BLaER1 treated with 17β-estradiol and CSF1 and Interleukin-3, amounts not matched to agents 10 nM and 100 nM (cell line): Measurements from ENCODE around the gene CHAC1.
"Not testable (repeated sequence)": the region's sequence is repeated elsewhere in the genome, so short reads cannot be mapped to it uniquely, and the experiment has no call there.

Experiments
- H3K27ac ChIP-seq, 11 experiments: shearing (Covaris generic); formaldehyde crosslinking; 2 replicates each; pipeline ENCODE4 v1.8.1; 2022
- H3K27me3 ChIP-seq, 11 experiments: shearing (Covaris generic); formaldehyde crosslinking; 2 replicates each; pipeline ENCODE4 v1.8.1; 2022
- H3K36me3 ChIP-seq, 11 experiments: shearing (Covaris generic); formaldehyde crosslinking; 2 replicates each; pipeline ENCODE4 v1.8.1; 2022
- H3K4me1 ChIP-seq, 10 experiments: shearing (Covaris generic); formaldehyde crosslinking; 2 replicates each; pipeline ENCODE4 v1.8.1; 2022
- H3K4me2 ChIP-seq, 11 experiments: shearing (Covaris generic); formaldehyde crosslinking; 2 replicates each; pipeline ENCODE4 v1.8.1; 2022
- H3K4me3 ChIP-seq, 10 experiments: shearing (Covaris generic); formaldehyde crosslinking; 2 replicates each; pipeline ENCODE4 v1.8.1; 2022
- H3K9ac ChIP-seq, 11 experiments: shearing (Covaris generic); formaldehyde crosslinking; 2 replicates each; pipeline ENCODE4 v1.8.1; 2022
- H3K9me3 ChIP-seq, 11 experiments: shearing (Covaris generic); formaldehyde crosslinking; replicated peaks in 1 of 11; 2 replicates each; pipeline ENCODE4 v1.8.1; 2022
- H4K20me1 ChIP-seq, 11 experiments: shearing (Covaris generic); formaldehyde crosslinking; 2 replicates each; pipeline ENCODE4 v1.8.1; 2022
- Cebpa-rat ChIP-seq, 11 experiments: shearing (Covaris generic); IDR thresholded peaks; 2 replicates each; pipeline ENCODE4 v1.8.1; 2022

CHAC1 gene

GRCh38 chr15:40958723-40959122 lies 5.5 kb downstream of the CHAC1 start:
- no peak for TF ChIP-seq Cebpa-rat (IDR thresholded peaks at IDR 0.05)

GRCh38 chr15:40959331-40960141 lies 6.3 kb downstream of the CHAC1 start:
- no peak for TF ChIP-seq Cebpa-rat (IDR thresholded peaks at IDR 0.05)
- Histone ChIP-seq H3K9me3 (peaks cover 0 to 5% (median 0%) of the 10 kb centered on the region in 11 experiments; a peak in 1 of 22 replicates), H3K36me3 (peaks cover 15 to 30% (median 22%) of the 10 kb centered on the region in 11 experiments; a peak in 21 of 22 replicates), H3K4me2 (peak overlapping the region in 4 of 11 experiments; percentile 3 to 48 (median 18); a peak in 3 of 22 replicates), H4K20me1 (peaks cover 0 to 55% (median 30%) of the 10 kb centered on the region in 11 experiments; a peak in 14 of 22 replicates), H3K27me3 (no peaks in the 10 kb centered on the region), H3K4me1 (peaks cover 26 to 67% (median 41%) of the 10 kb centered on the region in 10 experiments), H3K9ac (peak overlapping the region in 1 of 11 experiments; percentile 62; a peak in 1 of 22 replicates), H3K27ac (no peak overlapping the region), H3K4me3 (no peak overlapping the region)

More at GRCh38 chr15:40958723-40959122, 5.5 kb downstream of the CHAC1 start:
- H3K27ac ChIP-seq, result peak overlapping the region in 1 of 11 experiments; percentile 15; a peak in 2 of 22 replicates
- peaks cover 15 to 33% (median 22%) of the 10 kb centered on the region in 11 experiments; a peak in 21 of 22 replicates for H3K36me3 ChIP-seq
- no peaks in the 10 kb centered on the region for H3K27me3 ChIP-seq
- peak overlapping the region in 4 of 11 experiments; percentile 3 to 97 (median 51); a peak in 5 of 22 replicates for H3K4me2 ChIP-seq
- 0 out of 22 replicates have a peak overlapping the region, but pooled peaks of 1 of the 11 experiments have one; percentile 16 for H3K9ac ChIP-seq
- peaks cover 0 to 5% (median 0%) of the 10 kb centered on the region in 11 experiments; a peak in 1 of 22 replicates for H3K9me3 ChIP-seq
- no peak overlapping the region for H3K4me3 ChIP-seq
- peaks cover 34 to 75% (median 49%) of the 10 kb centered on the region in 10 experiments for H3K4me1 ChIP-seq
- H4K20me1 ChIP-seq, result peaks cover 0 to 63% (median 30%) of the 10 kb centered on the region in 11 experiments; a peak in 14 of 22 replicates

DNA sequence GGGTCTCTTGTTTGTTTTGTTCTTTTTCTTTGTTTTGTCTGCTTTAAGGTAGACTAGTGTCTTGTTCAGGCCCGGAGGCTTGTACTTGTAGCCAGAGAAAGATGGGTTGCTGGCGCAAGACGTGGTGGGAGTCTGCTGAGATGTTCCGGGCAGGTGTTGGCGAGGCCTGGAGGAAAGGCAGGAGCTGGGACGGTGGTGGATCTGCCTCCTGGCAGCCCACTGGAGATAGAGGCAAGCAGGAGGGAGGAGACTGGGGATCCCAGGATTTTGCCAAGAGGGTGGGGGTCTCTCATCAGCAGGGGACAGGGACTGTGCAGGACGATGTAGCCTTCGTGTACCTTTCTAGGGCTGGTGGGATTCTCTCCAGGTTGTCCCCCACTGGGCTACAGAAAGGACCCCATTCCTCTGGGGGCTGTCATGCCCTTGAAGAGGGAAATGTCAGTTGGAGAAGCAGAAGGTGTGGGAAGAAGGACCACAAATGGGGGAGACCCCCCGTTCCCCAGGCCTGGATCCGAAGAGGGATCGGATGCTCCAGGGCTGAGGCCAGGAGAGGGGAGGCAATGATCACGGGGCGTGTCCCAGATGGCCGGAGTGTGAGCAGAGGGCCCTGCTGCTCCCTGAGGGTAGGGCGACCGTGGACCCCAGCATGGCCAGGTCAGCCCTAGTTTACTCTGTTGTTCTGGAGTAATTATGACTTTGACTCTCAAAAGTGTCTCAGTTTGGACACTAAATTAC lies 7.0 kb downstream of the CHAC1 start:
- Histone ChIP-seq H3K4me1 (peaks cover 18 to 64% (median 33%) of the 10 kb centered on the region in 10 experiments), H3K36me3 (peaks cover 12 to 22% (median 16%) of the 10 kb centered on the region in 11 experiments; a peak in 21 of 22 replicates), H3K4me2 (peak overlapping the region in 3 of 11 experiments; percentile 40 to 48 (median 43); a peak in 6 of 22 replicates), H3K4me3 (no peak overlapping the region), H3K27ac (peak overlapping the region in 3 of 11 experiments; percentile 1 to 25 (median 14); a peak in 4 of 22 replicates), H3K9me3 (peaks cover 0 to 5% (median 0%) of the 10 kb centered on the region in 11 experiments; a peak in 1 of 22 replicates), H3K9ac (peak overlapping the region in 3 of 11 experiments; percentile 35 to 62 (median 40); a peak in 4 of 22 replicates), H3K27me3 (no peaks in the 10 kb centered on the region), H4K20me1 (peaks cover 0 to 47% (median 27%) of the 10 kb centered on the region in 11 experiments; a peak in 14 of 22 replicates)
- TF ChIP-seq Cebpa-rat (IDR thresholded peaks at IDR 0.05), result no peak

GRCh38 chr15:40960925-40961324 lies 7.7 kb downstream of the CHAC1 start:
- peak overlapping the region in 3 of 11 experiments; percentile 40 to 48 (median 43); a peak in 6 of 22 replicates for H3K4me2 ChIP-seq
- H3K9me3 ChIP-seq, result peaks cover 0 to 5% (median 0%) of the 10 kb centered on the region in 11 experiments; a peak in 1 of 22 replicates
- peaks cover 6 to 16% (median 10%) of the 10 kb centered on the region in 11 experiments; a peak in 20 of 22 replicates for H3K36me3 ChIP-seq
- peaks cover 0 to 41% (median 20%) of the 10 kb centered on the region in 11 experiments; a peak in 14 of 22 replicates for H4K20me1 ChIP-seq
- no peaks in the 10 kb centered on the region for H3K27me3 ChIP-seq
- no peak overlapping the region for H3K4me3 ChIP-seq
- peaks cover 12 to 62% (median 28%) of the 10 kb centered on the region in 10 experiments for H3K4me1 ChIP-seq
- peak overlapping the region in 3 of 11 experiments; percentile 35 to 62 (median 40); a peak in 4 of 22 replicates for H3K9ac ChIP-seq
- no peak for TF ChIP-seq Cebpa-rat (IDR thresholded peaks at IDR 0.05)
- H3K27ac ChIP-seq, result peak overlapping the region in 3 of 11 experiments; percentile 1 to 25 (median 14); a peak in 3 of 22 replicates

GRCh38 chr15:40961740-40962139 lies 8.5 kb downstream of the CHAC1 start:
- H3K36me3 ChIP-seq, H3K9ac ChIP-seq, H3K4me3 ChIP-seq, H3K9me3 ChIP-seq, H3K27me3 ChIP-seq, H3K4me2 ChIP-seq, H3K27ac ChIP-seq: not testable (repeated sequence)
- Histone ChIP-seq H3K4me1 (peaks cover 12 to 59% (median 27%) of the 10 kb centered on the region in 10 experiments; a peak in 19 of 20 replicates), H4K20me1 (peaks cover 0 to 33% (median 12%) of the 10 kb centered on the region in 11 experiments; a peak in 11 of 22 replicates)

DNA sequence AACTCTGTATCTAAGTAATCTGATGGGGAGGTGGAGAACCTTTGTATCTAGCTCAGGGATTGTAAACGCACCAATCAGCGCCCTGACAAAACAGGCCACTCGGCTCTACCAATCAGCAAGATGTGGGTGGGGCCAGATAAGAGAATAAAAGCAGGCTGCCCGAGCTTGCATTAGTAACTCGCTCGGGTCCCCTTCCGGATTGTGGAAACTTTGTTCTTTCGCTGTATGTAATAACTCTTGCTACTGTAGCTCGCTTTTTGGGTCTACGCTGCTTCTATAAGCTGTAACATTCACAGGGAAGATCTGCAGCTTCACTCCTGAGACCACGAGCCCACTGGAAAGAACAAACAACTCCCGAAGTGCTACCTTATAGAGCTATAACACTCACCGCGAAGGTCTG lies 9.0 kb downstream of the CHAC1 start:
- not testable (repeated sequence) for H3K27me3 ChIP-seq
- peaks cover 12 to 53% (median 24%) of the 10 kb centered on the region in 10 experiments; a peak in 19 of 20 replicates for H3K4me1 ChIP-seq

DNA sequence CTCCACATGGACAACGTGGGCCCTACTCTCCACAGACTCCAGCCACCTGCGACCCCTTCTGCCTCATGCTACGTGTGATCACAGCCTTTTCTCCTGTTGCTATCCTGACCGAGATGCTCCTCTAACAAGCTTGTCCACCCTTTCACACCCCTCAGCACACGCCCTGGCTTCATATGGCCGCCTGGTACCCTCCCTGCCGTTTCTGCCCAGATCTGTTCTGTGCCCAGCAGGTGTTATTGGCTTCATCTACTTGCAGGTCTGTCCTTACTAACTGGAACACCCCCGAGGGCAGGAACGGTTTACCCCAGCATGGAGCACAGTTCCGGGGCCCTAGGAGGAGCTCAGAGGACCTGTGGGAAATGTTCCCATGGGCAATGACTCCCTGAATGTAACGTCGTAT lies 9.9 kb downstream of the CHAC1 start:
- Histone ChIP-seq H3K36me3 (no peaks in the 10 kb centered on the region; a peak in 1 of 22 replicates), H4K20me1 (peaks cover 0 to 18% (median 0%) of the 10 kb centered on the region in 11 experiments; a peak in 4 of 22 replicates), H3K27ac (no peak overlapping the region), H3K9me3 (peaks cover 0 to 5% (median 0%) of the 10 kb centered on the region in 11 experiments; a peak in 1 of 22 replicates), H3K27me3 (no peaks in the 10 kb centered on the region), H3K4me1 (peaks cover 12 to 44% (median 18%) of the 10 kb centered on the region in 10 experiments; a peak in 19 of 20 replicates), H3K9ac (no peak overlapping the region), H3K4me2 (no peak overlapping the region), H3K4me3 (no peak overlapping the region)
- TF ChIP-seq Cebpa-rat (IDR thresholded peaks at IDR 0.05), result no peak

More for the DNA sequence above, 9.0 kb downstream of the CHAC1 start:
- not testable (repeated sequence) for H3K27ac ChIP-seq, H3K4me2 ChIP-seq, H3K9me3 ChIP-seq, H3K36me3 ChIP-seq, H3K4me3 ChIP-seq, H3K9ac ChIP-seq
- H4K20me1 ChIP-seq, result peaks cover 0 to 27% (median 7%) of the 10 kb centered on the region in 11 experiments; a peak in 8 of 22 replicates

DNA sequence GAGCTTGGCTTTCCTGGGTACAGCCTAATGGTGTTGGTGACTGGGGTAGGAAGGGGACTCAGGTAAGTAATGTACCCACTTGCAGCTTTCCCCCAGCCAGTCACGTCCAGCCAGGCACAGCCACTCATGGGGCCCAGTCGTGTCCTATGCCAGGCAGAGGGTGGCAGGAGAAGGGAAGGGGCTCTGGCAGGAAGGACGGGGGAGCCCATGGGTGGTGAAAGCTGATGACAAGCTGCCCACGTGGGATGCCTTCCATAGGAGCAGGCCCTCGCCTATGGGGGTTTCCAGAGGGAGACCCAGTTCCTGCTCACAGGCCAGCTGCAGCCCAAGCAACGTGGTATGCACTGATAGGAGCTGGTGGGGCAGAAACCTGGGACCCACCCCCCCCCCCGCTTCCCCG lies 10.7 kb downstream of the CHAC1 start:
- Histone ChIP-seq H3K36me3 (no peaks in the 10 kb centered on the region; a peak in 1 of 22 replicates), H3K4me2 (no peak overlapping the region), H3K4me3 (no peak overlapping the region), H3K9ac (no peak overlapping the region), H3K27me3 (no peaks in the 10 kb centered on the region), H3K9me3 (peaks cover 0 to 5% (median 0%) of the 10 kb centered on the region in 11 experiments; a peak in 1 of 22 replicates), H4K20me1 (peaks cover 0 to 10% (median 0%) of the 10 kb centered on the region in 11 experiments; a peak in 2 of 22 replicates), H3K4me1 (peaks cover 12 to 36% (median 15%) of the 10 kb centered on the region in 10 experiments; a peak in 19 of 20 replicates), H3K27ac (no peak overlapping the region)
- no peak for TF ChIP-seq Cebpa-rat (IDR thresholded peaks at IDR 0.05)
